ENCODE results near the gene TMEM69. TPM values are rescaled to one million over a fixed set of nuclear protein-coding genes. Genes with fewer than 3 reads are reported as not detected.

TMEM69 gene
- total and polyA plus RNA-seq, 2 of the 13 experiments (the other 11 are each of a cell fraction or from before 2014, with no cell fraction given): 25.4 to 135 TPM

GRCh38 chr1:45687754-45688740 lies at the start of gene TMEM69 (continued):
- TF ChIP-seq PRDM10 (CRISPR knock-in tag; IDR thresholded peaks at IDR 0.05; ENCODE audit: low read depth): peak; percentile 61
- TF ChIP-seq PITX1 (CRISPR knock-in tag; IDR thresholded peaks at IDR 0.05): peak; percentile 63; the same call in 1 of the 2 replicates
- peak; percentile 90 for TF ChIP-seq ZFP82 (CRISPR knock-in tag; IDR thresholded peaks at IDR 0.05; ENCODE audit: borderline replicate concordance)
- TF ChIP-seq KDM5A (IDR thresholded peaks at IDR 0.05; ENCODE audit: borderline replicate concordance, low read length): peak; percentile 96
- no peak for TF ChIP-seq FOXP1 (IDR thresholded peaks at IDR 0.05)
- TF ChIP-seq FOXP1 (CRISPR knock-in tag; IDR thresholded peaks at IDR 0.05): peak; percentile 57
- TF ChIP-seq ZBTB25 (CRISPR knock-in tag; IDR thresholded peaks at IDR 0.05): peak; percentile 45; the same call in 1 of the 2 replicates
- TF ChIP-seq FOXK1 (CRISPR knock-in tag; IDR thresholded peaks at IDR 0.05; ENCODE audit: borderline replicate concordance, low read depth): peak; percentile 91; the same call in 1 of the 2 replicates
- TF ChIP-seq PHF21A (CRISPR knock-in tag; IDR thresholded peaks at IDR 0.05): peak; percentile 61; the same call in 1 of the 2 replicates
- TF ChIP-seq STAG1 (CRISPR knock-in tag; IDR thresholded peaks at IDR 0.05): no peak; the same call in 1 of the 2 replicates
- TF ChIP-seq ZC3H4 (CRISPR knock-in tag; IDR thresholded peaks at IDR 0.05; ENCODE audit: borderline replicate concordance): peak; percentile 91
- no peak for TF ChIP-seq CBX1 (IDR thresholded peaks at IDR 0.05; ENCODE audit: low read depth)
- TF ChIP-seq ZBTB40 (IDR thresholded peaks at IDR 0.05): peak; percentile 90
- peak; percentile 72 for TF ChIP-seq ZBTB40 (CRISPR knock-in tag; IDR thresholded peaks at IDR 0.05)
- 0 out of 2 replicates have a peak, but pooled peaks have one; percentile 37 for TF ChIP-seq ARNT2 (CRISPR knock-in tag; IDR thresholded peaks at IDR 0.05; ENCODE audit: low read depth)

All from HepG2 (cell line).